HL-60 (cell line): ENCODE data around the gene CRLF3.
"Not testable (repeated sequence)": the region's sequence is repeated elsewhere in the genome, so short reads cannot be mapped to it uniquely, and the experiment has no call there.

Experiments used
- POLR2AphosphoS5 ChIP-seq: IDR thresholded peaks from 2 replicates; pipeline ENCODE4 v1.6.1; 2012; ENCODE audit warnings: low read depth
- SPI1 ChIP-seq: IDR thresholded peaks from 2 replicates; pipeline ENCODE4 v1.6.1; 2012; ENCODE audit warnings: low read depth, mild to moderate bottlenecking, borderline replicate concordance
- TF ChIP-seq, protein P1 (sequence below): IDR thresholded peaks from one replicate; pipeline ENCODE4 v1.5.1; 2011; ENCODE audit warnings: low read length, control low read depth, inconsistent platforms; ENCODE audit not compliant: insufficient read depth

DNA sequence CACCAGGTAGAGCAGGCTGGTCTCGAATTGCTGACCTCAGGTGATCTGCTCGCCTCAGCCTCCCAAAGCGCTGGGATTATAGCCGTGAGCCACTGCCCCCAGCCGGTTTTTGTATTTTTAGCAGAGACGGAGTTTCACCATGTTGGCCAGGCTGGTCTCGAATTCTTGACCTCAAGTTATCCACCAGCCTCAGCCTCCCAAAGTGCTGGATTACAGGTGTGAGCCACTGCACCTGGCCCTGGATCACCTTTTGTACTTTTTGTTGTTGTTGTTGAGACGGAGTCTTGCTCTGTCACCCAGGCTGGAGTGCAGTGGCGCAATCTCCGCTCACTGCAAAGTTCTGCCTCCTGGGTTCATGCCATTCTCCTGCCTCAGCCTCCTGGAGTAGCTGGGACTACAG lies 71.2 kb downstream of the CRLF3 start:
- TF ChIP-seq SPI1, POLR2AphosphoS5: not testable (repeated sequence)
- TF ChIP-seq, protein P1, sequence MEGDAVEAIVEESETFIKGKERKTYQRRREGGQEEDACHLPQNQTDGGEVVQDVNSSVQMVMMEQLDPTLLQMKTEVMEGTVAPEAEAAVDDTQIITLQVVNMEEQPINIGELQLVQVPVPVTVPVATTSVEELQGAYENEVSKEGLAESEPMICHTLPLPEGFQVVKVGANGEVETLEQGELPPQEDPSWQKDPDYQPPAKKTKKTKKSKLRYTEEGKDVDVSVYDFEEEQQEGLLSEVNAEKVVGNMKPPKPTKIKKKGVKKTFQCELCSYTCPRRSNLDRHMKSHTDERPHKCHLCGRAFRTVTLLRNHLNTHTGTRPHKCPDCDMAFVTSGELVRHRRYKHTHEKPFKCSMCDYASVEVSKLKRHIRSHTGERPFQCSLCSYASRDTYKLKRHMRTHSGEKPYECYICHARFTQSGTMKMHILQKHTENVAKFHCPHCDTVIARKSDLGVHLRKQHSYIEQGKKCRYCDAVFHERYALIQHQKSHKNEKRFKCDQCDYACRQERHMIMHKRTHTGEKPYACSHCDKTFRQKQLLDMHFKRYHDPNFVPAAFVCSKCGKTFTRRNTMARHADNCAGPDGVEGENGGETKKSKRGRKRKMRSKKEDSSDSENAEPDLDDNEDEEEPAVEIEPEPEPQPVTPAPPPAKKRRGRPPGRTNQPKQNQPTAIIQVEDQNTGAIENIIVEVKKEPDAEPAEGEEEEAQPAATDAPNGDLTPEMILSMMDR, result not testable (repeated sequence)
